ENCODE results near the gene EPB41L5. TPM values are rescaled to one million over a fixed set of nuclear protein-coding genes. Genes with fewer than 3 reads are reported as not detected.
A peak's percentile ranks its signal among the peaks of the same experiment; 100 is the strongest.

The EPB41L5 gene
- total RNA-seq, 1 donor from 2014 or later = 40.3 TPM

DNA sequence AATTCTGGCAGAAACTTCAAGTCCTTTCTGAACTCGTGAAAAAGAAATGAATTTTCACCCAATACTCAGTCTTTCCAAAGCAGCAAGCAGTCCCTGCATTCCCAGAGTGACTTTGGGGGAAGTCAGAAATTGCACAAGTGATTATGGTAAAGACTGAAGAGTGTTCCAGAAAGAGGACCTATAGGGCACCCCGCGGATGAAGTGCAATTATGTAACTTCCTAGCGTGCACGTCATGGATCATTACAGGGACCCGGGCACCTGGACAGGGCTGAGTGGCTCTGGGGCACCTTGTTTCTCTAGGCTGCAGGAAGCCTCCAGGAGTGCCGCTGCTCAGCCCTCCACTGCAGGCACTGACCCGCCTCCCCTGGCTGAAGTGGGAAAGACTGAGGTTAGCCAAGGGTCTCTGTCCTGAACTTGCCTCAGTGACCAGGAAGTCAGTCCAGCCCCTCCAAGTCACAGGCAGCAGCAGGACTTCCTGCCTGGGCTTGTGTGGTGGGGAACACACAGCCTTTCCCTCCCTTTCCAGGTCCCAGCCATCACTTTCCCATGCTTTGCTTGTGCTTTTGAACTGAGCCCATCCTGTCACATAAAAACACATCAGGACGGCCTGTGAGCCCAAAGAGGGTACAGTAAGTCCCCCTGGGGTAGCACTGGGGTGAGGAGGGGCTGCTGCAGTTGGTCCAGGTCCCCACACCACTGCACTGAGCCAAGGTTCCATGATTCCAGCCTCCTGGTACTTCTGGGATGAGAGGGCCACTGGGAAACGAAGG is 190.6 kb downstream of the EPB41L5 start:
- peak; percentile 9 for DNase-seq

DNA sequence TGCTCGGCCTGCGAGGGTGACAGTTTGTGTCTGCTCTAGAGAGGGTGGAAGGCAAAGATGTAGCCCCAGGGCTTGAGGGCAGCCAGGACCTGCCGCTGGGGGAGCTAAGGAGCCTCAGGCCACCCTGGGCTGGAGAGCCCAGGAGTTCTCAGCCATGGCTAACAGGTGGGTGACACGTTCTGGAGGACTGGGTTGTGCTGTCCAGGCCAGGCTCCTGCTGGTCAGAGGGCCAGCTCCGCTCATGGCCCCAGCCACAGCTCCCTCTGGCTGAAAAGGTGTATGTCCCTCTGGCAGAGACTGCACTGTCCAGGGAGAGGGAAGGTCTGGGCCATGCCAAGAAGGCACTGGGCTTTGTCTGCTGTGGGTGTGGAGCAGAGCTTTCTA is 191.1 kb downstream of the EPB41L5 start:
- no peak for DNase-seq

DNA sequence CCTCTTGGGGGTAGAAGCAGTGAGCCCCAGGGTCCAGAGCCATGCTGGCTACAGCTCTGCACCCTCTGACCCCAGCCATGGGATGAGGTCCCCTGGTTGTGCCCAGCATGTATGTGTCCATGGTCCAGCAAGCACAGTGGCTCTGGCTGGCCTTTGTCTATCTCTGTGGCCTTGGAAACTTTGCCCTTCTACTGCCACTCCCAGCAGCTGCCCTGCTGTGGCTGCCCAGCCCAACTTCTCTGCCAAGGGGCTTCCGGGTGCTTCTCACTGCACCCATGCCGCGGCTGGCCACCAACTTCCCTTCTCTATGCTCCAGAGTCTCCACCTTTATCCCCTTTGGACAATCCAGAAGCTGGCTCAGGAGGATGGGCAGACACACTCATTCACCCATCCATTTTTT is 191.5 kb downstream of the EPB41L5 start:
- DNase-seq = no peak

DNA sequence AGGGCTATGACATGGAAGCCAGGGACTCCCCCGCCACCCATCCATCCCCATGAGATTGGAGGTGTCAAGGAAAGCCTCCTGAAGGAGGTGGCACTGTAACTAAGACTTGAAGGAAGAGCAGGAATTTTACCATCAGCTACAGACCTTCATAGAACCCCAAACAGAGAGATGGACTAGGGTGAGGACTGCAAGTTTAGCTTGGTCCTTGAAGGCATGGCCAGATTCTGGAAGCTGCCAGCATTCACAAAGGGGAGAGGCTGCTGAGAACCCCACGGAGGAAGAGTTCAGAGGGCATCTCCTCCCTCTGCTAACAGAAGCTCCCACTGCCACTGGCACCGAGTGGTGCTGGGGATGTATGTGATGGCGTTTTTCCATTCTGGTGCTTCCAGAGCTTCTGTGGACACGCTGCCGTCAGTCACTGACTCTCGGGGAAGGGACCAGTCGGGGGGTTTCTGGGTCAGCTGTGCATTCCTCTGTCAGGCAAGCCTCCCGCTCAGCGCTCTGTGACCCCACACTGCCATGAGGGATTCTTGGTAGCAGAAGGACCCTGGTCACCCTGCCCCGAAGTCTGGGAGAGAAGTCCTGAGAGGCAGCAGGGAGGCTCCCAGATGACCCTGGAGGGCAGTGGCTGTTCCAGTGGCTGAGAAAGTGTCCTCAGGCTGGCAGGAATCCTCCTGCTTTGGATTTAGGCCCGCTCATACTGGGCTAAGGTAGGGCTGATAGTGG is 192.2 kb downstream of the EPB41L5 start:
- no peak for DNase-seq

DNA sequence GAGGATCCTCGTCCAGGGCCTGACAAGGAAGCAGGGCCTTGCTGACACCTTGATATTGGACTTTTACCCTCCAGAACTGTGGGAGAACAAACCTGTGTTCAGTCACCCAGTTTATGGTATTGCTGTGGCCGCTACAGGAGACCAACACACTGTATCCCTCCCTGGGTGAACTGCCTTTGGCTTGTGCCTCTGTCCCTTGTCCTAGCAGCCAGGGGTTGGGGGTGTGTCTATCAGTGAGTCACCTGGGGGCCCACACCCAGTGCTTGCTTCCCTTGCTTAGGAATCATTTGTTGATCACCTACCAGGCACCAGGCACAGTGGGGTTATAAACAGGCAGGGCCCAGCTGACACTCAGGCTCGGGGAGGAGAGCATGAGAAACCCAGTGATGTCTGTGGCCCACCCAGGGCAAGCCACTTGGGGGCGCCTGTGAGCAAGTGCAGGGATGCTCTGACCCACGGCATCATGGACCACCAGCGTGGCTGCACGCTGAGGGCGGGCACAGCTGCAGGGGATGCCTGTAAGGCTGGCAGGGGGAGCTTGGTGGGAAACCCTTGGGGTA is 193.2 kb downstream of the EPB41L5 start:
- no peak for DNase-seq

DNA sequence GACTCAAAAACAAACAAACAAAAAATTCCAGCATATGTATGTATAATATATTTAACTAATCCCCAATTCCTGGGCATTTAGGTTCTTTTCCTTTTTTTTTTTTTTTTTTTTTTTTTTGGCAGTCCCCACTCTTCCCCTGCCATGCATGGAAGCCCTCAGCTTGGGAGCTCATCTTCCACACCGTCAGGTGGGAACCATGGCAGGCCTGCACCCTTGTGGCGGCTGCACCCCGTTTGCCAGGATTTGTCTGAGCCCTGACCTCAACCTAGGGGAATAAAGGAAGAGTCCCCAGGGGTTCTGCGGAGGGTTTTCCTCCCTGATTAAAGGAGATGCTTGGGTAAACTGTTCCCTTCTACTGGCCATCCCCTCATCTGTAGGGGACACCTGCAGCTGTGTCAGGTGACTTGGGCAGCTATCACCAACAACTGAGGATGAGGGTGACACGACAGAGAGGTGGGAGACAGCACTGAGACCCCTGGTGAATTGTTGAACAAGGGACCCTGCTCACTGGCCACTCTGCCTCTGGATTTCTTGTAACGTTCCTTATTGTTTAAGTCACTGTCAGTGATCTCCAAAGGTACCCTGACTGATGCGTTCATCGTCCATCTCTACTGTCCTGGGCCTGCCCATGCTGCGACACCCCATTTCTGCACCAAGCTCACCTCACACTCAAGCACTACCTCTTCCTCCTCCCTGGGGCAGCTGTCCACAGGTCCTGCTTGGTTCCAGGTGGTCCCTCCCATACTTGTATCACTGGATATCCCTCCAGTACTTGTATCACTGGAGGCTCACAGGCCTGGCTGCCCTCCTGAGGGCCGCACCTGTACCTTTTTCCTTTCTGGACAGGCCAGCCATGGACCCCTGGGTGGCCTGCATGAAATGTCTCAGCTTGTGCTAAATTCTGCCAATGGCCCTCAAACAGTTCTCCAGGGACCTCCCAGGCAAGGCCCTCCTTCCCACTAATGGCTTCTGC is 195.8 kb downstream of the EPB41L5 start:
- no peak for DNase-seq

DNA sequence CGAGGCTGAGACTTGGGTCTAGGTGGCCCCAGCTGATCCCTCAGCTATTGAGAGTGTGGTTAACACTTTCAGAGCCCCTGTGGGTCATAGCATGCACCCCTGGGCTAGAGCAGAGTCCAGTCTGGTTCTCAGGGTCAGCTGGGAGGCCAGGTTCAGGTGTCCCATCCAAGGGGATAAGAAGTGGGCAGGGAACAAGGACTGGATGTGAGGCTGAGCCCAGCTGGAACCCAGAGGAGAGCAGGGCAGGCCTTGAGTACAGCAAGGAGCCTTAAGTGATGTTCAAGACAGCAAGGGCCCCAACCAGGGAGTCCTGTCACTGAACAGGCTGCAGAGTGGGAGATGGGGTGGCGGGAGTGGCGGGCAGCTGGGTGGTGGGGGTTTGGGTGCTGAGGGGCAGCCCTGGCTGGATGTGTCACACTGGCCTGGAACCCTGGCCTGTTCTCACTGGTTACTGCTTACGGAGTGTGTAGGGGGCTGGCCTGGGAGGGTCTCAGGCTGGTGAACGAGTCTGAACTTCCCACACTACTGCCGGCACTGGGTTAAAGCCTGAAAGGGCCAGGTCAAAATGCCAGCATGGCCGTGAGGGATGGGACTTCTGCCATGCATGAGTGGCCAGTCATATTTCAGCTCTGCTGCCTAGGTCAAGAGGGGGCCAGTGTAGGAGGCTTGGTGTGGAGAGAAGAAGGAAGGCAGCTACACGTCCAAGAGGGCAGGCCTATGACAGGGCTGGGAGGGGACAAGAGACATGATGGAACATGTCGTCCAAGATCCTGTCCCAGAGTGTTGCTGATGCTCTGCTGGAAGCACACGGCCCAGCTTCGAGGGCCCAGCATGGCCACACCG is 196.8 kb downstream of the EPB41L5 start:
- DNase-seq = no peak

DNA sequence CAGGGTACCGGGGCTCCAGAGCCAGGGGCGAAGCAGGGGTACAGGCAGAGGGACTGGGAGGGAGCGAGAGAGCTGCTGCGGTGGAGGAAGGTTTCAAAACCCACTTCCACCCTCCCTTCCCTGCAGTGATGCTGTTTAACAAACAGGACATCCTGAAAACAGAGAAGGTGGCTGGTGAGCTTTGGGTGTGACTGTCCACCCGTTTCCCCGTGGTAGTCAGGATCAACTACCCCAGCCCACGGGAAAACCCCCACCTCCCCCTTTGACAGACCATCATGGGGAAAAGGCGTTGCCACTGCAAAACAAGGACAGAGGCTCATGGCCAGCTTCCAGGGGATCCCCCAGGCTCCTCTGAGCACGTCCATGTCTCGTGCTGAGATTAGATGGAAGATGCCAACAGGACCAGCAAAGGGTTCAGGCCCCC is 197.4 kb downstream of the EPB41L5 start:
- DNase-seq = no peak

DNA sequence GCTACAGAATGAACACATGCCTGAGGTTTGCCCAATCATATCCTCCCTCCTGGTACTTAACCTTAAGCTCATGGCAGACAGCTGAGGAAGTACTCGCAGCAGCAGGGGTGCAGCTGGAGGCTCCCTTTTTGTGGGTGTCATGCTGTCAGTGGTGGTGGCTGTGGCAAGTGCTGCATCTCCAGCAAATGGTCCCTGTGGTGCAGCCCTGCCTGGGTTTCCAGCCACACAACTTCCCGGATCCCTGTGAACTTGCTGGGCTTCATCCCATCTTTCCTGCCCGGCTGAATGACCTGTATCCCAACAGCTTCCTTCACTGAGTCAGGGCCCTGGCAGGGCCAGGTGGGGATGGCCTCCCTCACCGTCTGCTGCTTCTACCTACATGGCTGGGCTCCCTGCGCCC is 205.3 kb downstream of the EPB41L5 start:
- no peak for DNase-seq

DNA sequence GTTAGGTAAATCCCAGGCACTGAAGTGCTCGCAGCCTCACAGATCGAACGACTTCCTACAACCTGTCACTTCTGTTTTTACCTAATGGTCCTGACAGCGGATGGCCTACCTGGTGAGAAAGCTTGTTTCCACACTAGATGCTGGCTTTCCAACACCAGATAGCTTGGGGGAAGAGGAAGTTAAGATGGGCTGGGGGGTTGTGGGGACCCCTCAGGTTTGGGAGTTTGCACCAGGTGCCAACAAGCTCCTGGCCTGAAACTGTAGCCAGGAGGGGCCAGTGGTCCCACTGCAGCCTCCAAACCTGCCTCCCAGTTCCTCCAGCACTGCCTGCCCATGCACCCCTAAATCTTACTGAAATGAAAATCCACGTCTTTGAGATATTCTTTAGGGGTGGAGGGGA is 206.4 kb downstream of the EPB41L5 start:
- DNase-seq = no peak

DNA sequence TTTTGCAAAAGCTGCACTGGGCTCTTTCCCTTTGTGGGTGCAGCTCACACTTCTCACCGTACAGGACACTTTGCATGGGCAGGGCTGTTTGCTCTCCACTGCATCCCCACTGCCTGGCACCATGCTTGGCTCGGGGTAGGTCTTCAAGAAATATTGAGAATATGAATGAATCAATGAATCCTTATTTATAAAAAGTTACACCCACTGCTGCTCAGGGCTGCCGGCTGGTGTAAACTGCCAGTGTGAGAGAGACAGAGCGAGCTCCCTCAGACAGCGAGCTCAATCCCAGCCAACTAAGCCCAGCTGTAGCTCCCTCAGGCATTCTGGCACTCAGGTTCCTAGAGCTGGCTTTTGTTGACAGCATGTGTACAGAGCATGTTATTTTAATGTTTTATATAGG is 206.9 kb downstream of the EPB41L5 start:
- no peak for DNase-seq

DNA sequence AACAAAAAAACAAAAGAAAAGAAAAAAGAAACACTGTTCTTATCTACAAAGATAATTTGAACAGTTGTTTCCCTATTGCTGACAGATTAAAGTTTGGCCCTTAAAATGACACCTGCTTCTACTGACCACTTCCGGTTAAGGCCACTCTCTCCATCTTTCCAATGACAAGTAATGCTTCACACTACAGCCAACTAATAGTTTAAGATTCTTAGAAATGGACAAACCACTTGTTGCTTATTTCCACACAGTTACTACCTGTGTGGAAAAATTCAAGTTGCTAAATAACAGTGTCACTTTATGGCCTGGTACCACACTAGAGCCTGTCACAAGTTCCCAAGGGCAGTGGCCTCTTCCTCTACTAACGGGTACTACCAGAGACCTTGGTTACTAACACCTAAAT is 207.9 kb downstream of the EPB41L5 start:
- DNase-seq = no peak

DNA sequence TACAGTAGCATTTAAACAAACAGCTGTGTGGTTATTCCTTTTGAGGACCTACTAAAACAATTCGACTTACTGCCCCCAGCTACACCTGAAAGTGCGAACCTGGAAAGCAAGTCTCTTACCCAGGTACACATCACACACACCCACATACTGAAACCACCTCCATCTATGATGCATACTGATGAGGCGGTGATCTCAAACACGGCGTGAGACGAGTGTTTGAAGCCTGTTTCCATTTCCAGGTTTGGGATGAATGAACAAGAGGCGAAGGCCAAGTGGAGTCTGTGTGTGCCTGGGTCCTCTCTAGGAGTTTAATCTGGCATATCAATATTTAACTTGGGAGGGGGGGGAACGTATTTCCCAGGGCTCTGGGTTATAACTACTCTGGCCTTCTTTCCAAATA is 208.7 kb downstream of the EPB41L5 start:
- no peak for DNase-seq

DNA sequence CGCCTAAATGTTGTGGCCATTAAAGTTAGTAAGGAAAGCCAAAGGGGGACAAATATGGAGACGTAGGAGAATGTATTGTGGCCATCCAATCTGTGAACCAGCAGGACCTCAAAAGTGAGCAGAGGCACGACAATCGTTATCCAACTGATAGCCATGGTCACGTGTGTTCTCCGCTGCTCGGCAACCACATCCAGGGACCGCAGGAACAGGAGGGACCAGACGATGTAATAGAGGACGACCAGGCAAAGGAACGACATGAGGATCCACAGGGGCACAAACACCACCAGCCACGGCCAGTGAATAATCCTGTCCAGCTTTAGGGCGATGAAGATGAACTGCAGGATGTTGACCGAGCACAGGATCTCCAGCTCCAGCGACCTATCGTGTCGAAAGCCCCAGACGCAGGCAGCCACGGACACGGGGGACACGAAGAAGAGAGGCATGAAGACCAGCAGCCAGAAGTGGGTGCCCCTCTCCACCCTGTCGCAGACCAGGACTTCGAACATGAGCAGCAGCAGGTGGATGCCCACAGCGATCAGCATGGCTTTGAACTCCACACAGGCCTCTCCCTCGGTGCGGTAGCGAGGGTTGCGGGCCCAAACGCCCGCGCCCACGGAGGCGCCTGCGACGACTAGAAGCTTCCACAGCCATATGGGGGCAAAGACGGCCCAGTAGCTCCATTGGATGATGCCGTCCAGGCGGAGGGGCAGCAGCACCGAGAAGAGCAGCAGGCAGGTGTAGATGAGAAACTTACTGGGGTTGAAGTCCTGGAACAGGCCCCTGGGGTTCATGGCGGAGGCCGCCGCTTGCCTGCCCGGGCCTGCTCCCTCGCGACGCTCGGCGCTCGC is 209.5 kb downstream of the EPB41L5 start:
- no peak for DNase-seq

DNA sequence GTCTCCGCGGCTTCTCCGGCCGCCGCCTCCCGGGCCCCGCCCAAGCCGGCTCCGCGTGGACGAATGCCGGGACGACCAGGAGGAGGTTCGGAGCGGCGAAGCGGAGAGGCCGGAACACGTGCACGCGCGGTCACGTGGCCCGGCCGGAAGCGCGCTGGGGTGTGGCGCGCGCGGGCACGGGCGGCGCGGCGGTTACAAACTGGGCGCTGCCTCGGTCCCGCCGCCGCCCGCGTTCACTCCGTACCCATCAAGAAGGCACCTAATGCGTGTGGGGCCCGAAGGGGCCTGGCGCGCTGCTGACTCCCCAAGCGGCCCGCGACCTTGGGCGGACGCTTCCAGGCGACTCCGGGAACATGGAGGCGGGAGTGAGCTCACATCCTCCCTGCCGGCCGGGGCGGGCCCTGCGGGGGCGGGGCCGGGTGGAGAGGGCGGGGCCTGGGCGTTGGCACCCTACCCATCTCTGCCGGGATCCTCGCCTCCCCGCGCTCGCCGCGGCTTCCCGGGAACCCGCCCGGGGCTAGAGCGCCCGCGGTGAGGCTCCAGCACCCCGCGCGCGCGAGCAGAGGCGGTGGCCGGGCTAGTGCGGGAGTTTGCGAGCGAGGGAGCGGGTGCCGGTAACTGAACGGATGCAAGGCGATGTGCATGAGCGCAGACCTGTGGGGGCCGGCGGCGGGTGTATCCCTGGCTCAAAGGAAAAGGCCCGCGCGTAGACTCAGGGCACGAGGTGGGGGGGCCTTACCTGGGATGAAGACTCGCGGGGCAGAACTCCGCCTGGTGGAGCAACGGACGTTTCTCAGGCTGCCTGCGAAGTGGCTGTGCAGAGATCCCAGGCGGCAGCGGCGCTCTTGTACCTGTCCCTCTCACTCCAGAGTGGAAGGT is 210.4 kb downstream of the EPB41L5 start, which contains the start of gene TMEM185B:
TMEM185B (minus strand) TSS at position 367 of the 879 bp plus-strand sequence. CDS start 424 bp downstream, outside the sequence.
- peak; percentile 91 for DNase-seq

DNA sequence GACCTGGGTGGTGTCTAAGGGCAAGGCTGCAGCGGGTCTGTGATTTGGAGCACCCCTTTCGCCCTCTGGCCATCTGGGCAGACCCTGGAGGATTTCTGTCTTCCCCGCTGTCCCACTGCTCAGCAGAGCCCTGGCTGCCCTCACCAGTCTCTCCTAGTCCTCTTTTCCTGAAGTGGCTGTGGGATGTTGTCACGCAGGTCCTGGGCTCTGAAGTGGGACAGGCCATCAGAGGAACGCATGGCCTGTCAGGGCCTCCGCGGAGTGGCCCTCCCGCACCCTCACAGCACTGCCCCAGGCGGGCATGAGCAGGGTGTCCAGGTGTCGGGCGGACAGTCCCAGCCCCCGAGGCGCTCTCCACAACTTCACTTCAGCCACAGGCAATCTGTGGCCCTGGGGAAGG is 211.4 kb downstream of the EPB41L5 start:
- no peak for DNase-seq

DNA sequence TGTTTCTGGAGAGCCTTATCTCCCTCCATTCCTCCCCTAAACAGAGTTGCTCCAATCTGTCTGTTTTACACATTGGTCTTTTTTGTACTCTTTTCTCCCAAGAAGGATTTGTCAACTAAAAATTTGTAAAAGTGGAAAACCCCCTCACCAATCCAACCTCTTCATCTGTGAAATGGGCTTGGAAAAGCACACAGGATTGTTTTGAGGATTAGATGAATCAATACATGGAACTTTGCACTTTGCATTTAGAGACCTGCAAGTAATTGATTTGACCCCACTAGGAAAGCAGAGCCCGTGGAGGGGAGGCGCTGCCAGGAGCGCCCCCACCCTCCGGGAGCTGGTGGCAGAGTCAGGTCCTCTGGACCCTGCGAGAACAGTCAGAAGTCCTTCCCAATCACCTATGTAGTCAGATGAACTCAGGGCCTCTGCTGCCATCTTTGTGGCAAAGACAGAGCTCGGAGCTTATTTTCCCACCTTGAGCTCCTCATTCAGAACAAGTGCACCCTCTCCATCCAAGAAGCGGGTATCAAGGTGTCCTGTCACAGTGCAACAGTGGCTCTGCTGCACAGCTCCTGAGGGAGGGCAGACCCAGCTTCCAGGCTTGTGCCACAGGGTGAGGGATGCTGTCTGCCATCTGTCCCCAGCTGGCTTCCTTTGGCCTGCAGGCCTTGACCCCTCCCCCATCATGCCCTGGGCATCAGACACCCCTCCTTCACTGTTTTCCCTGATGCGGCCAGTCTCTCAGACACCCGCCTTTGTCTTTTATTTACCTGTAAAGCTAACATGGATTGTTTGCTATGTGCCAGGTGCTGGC is 212.1 kb downstream of the EPB41L5 start:
- DNase-seq = no peak

DNA sequence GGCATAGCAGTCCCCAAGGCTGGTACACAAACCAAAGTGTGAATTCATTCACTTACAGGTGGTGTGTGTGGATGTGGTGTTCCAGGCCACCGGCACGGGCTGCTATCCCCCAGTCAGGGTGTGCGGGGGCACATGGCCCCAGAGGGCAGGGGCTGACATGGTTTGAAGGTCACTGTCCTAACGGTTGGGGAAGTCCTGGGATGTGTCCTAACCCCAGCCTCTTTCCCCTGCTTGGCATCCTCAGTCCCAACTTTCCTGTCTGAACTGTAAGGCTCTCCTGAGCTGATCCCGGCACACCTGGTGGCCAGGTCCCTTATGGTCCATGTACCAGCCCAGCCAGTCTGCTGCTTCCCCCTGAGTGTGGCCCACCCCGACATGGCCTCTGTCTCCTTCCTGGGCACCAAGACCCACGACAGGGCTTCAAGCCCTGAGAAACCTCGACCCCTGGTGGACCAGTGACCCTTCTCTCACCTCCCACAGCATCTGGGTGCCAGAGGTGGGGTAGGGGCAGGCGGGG is 212.7 kb downstream of the EPB41L5 start:
- DNase-seq = no peak
